CD14-positive monocyte (primary cell): ENCODE results near the gene ISCA2. TPM values are rescaled to one million over a fixed set of nuclear protein-coding genes. Genes with fewer than 3 reads are reported as not detected.

Experiments used
- DNase-seq, 3 donors: peaks; one replicate each; pipeline ENCODE4 v3.0.0-alpha.2; 2011 to 2022
- H2AFZ ChIP-seq: 2 replicates; pipeline ENCODE4 v1.6.0; 2012; ENCODE audit warnings: mild to moderate bottlenecking, low read depth, low read length, inconsistent platforms; ENCODE audit not compliant: insufficient read depth, poor library complexity, severe bottlenecking
- H3K27ac ChIP-seq, 2 donors: 1 replicate in 1 of 2; 2 replicates in 1 of 2; pipeline ENCODE4 v1.5.1; 2012 to 2013; ENCODE audit warnings: low read length in 2 of 2, control low read depth in 1 of 2, inconsistent platforms in 1 of 2, low read depth in 1 of 2, mild to moderate bottlenecking in 1 of 2
- H3K27me3 ChIP-seq, 2 donors: one replicate each; pipeline versions ENCODE4 v1.6.0 to v1.6.1; 2011 to 2013; ENCODE audit warnings: low read length in 2 of 2; ENCODE audit not compliant: control insufficient read depth in 2 of 2, insufficient read depth in 2 of 2
- H3K36me3 ChIP-seq, 2 donors: replicated peaks in 1 of 2; 1 replicate in 1 of 2; 2 replicates in 1 of 2; pipeline versions ENCODE4 v1.5.1 to v1.6.1; 2012 to 2013; ENCODE audit warnings: low read length in 2 of 2, control low read depth in 1 of 2, inconsistent platforms in 1 of 2, mild to moderate bottlenecking in 1 of 2; ENCODE audit not compliant: insufficient read depth in 2 of 2, control insufficient read depth in 1 of 2
- H3K4me1 ChIP-seq, 2 donors: 1 replicate in 1 of 2; 2 replicates in 1 of 2; pipeline versions ENCODE4 v1.5.1 to v1.6.1; 2012 to 2013; ENCODE audit warnings: low read length in 2 of 2, control low read depth in 1 of 2, inconsistent platforms in 1 of 2, mild to moderate bottlenecking in 1 of 2, moderate library complexity in 1 of 2; ENCODE audit not compliant: insufficient read depth in 2 of 2, control insufficient read depth in 1 of 2
- H3K4me2 ChIP-seq: replicated peaks from 2 replicates; pipeline ENCODE3; 2012; ENCODE audit warnings: low read length, moderate library complexity, mild to moderate bottlenecking; ENCODE audit not compliant: poor library complexity, severe bottlenecking; ENCODE audit errors: extremely low read depth
- H3K4me3 ChIP-seq, 3 experiments: fragments of 200-600 bp in 1 of 3; sonication (generic) in 1 of 3; replicated peaks in 1 of 3; 1 replicate in 2 of 3; 2 replicates in 1 of 3; pipeline ENCODE4 v1.5.1; 2011 to 2013; ENCODE audit warnings: low read length in 3 of 3, mild to moderate bottlenecking in 3 of 3, control low read depth in 2 of 3, low read depth in 2 of 3, inconsistent platforms in 1 of 3, moderate library complexity in 1 of 3
- H3K79me2 ChIP-seq: 2 replicates; pipeline ENCODE4 v1.6.0; 2012; ENCODE audit warnings: mild to moderate bottlenecking, control low read depth, inconsistent platforms, low read length, moderate library complexity; ENCODE audit not compliant: insufficient read depth
- H3K9ac ChIP-seq: 2 replicates; pipeline ENCODE4 v1.6.0; 2017; ENCODE audit warnings: low read length, mild to moderate bottlenecking; ENCODE audit not compliant: insufficient read depth, poor library complexity, severe bottlenecking
- H3K9me3 ChIP-seq, 2 donors: replicated peaks in 1 of 2; 1 replicate in 1 of 2; 2 replicates in 1 of 2; pipeline versions ENCODE4 v1.5.1 to v1.6.1; 2012 to 2013; ENCODE audit warnings: low read length in 2 of 2, control low read depth in 1 of 2; ENCODE audit not compliant: control insufficient read depth in 1 of 2, insufficient read depth in 1 of 2
- H4K20me1 ChIP-seq: 2 replicates; pipeline ENCODE4 v1.6.0; 2012; ENCODE audit warnings: mild to moderate bottlenecking, low read length, control low read depth, moderate library complexity; ENCODE audit not compliant: insufficient read depth
- H3K27ac Mint-ChIP-seq, 7 donors: one replicate each; pipeline ENCODE4 v1.8.0; 2020; ENCODE audit warnings: mild to moderate bottlenecking in 7 of 7, mixed read lengths in 7 of 7, moderate library complexity in 6 of 7, inconsistent platforms in 2 of 7
- H3K27me3 Mint-ChIP-seq, 3 donors: one replicate each; pipeline ENCODE4 v1.8.0; 2021 to 2022; ENCODE audit warnings: low read depth in 3 of 3, mild to moderate bottlenecking in 3 of 3, mixed read lengths in 3 of 3, moderate library complexity in 3 of 3, inconsistent platforms in 1 of 3
- H3K36me3 Mint-ChIP-seq, 2 donors: one replicate each; pipeline ENCODE4 v1.8.0; 2020; ENCODE audit warnings: mixed read lengths in 2 of 2, inconsistent platforms in 1 of 2, mild to moderate bottlenecking in 1 of 2
- H3K4me1 Mint-ChIP-seq: one replicate; pipeline ENCODE4 v1.8.0; 2020; ENCODE audit warnings: mild to moderate bottlenecking, mixed read lengths
- H3K4me3 Mint-ChIP-seq, 2 donors: one replicate each; pipeline ENCODE4 v1.8.0; 2020; ENCODE audit warnings: mild to moderate bottlenecking in 2 of 2, mixed read lengths in 2 of 2, moderate library complexity in 1 of 2
- H3K9me3 Mint-ChIP-seq, 7 donors: one replicate each; pipeline ENCODE4 v1.8.0; 2020 to 2022; ENCODE audit warnings: mixed read lengths in 7 of 7, mild to moderate bottlenecking in 6 of 7, moderate library complexity in 6 of 7, inconsistent platforms in 2 of 7
- WGBS: methylation state at CpG from one replicate; pipeline ENCODE4 v1.1.5; 2013; ENCODE audit warnings: missing lambda C conversion rate; ENCODE audit not compliant: insufficient coverage; 5-methylcytosine and 5-hydroxymethylcytosine counted together
- intact Hi-C, 2 donors: fragments of 100-400 bp; cut with micrococcal nuclease; formaldehyde crosslinking; loops; one replicate each; pipeline versions ENCODE4 v1.15.0 to v1.15.1; 2023
- polyA plus RNA-seq, 3 donors: library from polyadenylated mRNA; depleted of rRNA in 1 of 3; unstranded in 2 of 3; stranded (reverse) in 1 of 3; fragments of 300-500 nt in 2 of 3; fragments of >200 nt in 1 of 3; fragmentation: Illumina TruSeq in 2 of 3; gene quantifications; 1 replicate in 2 of 3; 2 replicates in 1 of 3; pipeline ENCODE4 v1.2.3, GENCODE V29; 2012 to 2021
- TF ChIP-seq, protein P1 (sequence below): fragments of 200-600 bp; IDR thresholded peaks from one replicate; pipeline ENCODE4 v1.8.0; 2022; ENCODE audit warnings: antibody characterized with exemption, mild to moderate bottlenecking

The ISCA2 gene
- polyA plus RNA-seq, 3 donors: 6.1 to 61.7 (median 55.9) TPM

DNA sequence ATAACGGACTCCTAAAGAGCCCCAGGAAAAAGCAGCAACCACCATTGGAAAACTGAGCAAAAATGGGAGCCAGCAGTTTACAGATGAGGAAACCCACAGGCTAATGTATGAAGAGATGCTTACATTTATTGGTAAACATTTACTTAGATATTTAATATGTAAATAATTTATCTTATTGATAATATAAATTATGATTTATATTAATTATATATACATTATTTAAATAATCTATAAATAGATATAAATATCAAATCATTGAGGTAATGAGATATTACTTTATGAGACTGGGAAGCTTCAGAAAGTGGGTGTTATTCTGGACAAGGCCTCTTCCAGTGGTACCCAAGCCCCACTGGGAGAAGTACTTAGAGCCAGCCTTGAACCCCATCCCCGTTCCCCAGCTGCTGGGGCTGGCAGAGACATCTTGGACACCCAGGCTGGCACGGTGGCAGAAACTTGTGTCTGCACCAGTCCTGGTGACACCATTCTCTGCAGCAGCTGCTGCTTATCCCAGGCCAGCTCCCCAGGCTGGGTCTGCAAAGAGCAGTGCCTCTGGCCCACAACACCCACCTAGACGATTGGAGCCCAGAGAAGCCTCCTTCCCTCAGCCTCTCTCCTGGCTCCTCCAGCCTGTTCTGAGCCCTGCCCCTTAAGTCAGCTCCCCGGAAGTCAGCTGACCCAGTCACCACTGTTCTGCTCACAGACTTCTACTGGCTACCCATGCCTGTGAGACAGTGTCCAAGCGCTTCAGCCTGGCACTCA, 25.9 kb downstream of the ISCA2 start:
- no peaks in the 10 kb centered on the region for H3K27me3 ChIP-seq
- no peak for DNase-seq
- Mint-ChIP-seq H3K9me3 (no peaks in the 10 kb centered on the region), H3K27me3 (peaks cover 3 to 8% (median 4%) of the 10 kb centered on the region in 3 donors), H3K36me3 (no peaks in the 10 kb centered on the region), H3K27ac (peak overlapping the region in 1 of 7 donors; percentile 60), H3K4me1 (peaks cover 15% of the 10 kb centered on the region), H3K4me3 (no peak overlapping the region)
- peaks cover 12 to 14% of the 10 kb centered on the region in 2 donors for H3K4me1 ChIP-seq
- H3K9me3 ChIP-seq: no peaks in the 10 kb centered on the region
- no peak overlapping the region for H3K27ac ChIP-seq
- H4K20me1 ChIP-seq: no peaks in the 10 kb centered on the region
- H2AFZ ChIP-seq: no peak overlapping the region
- no peak overlapping the region for H3K4me3 ChIP-seq
- intact Hi-C loops: no loop called here
- no peaks in the 10 kb centered on the region for H3K36me3 ChIP-seq
- TF ChIP-seq, protein P1, sequence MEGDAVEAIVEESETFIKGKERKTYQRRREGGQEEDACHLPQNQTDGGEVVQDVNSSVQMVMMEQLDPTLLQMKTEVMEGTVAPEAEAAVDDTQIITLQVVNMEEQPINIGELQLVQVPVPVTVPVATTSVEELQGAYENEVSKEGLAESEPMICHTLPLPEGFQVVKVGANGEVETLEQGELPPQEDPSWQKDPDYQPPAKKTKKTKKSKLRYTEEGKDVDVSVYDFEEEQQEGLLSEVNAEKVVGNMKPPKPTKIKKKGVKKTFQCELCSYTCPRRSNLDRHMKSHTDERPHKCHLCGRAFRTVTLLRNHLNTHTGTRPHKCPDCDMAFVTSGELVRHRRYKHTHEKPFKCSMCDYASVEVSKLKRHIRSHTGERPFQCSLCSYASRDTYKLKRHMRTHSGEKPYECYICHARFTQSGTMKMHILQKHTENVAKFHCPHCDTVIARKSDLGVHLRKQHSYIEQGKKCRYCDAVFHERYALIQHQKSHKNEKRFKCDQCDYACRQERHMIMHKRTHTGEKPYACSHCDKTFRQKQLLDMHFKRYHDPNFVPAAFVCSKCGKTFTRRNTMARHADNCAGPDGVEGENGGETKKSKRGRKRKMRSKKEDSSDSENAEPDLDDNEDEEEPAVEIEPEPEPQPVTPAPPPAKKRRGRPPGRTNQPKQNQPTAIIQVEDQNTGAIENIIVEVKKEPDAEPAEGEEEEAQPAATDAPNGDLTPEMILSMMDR: no peak
- no peak overlapping the region for H3K4me2 ChIP-seq
- 93% methylated on average over 5 of the region's 6 CpGs for WGBS
- no peaks in the 10 kb centered on the region for H3K79me2 ChIP-seq
- no peak overlapping the region for H3K9ac ChIP-seq

DNA sequence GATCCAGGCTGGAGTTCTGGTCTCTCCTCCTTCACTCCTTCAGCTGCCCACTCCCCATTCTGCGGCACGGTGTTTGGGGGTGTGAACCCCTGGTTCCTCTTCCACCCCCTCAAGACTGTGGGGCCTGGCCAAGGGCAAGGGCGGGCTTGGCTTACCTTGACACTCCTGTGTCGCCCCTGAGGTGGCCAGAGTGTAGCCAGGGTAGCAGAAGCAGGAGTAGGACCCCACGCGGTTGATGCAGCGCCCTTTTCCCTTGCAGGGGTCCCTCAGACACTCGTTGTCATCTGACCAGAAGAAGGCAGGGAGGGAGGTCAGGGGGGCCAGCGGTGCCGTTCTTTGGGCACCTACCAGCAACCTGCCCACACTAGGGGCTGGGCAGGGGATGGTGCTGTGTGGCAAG, 28.2 kb downstream of the ISCA2 start:
- H3K36me3 Mint-ChIP-seq: no peaks in the 10 kb centered on the region
- H3K27me3 ChIP-seq: no peaks in the 10 kb centered on the region
- H3K36me3 ChIP-seq: no peaks in the 10 kb centered on the region
- intact Hi-C loops: no loop called here
- 86% methylated on average over 5 of the region's 10 CpGs for WGBS
- no peak overlapping the region for H3K27ac Mint-ChIP-seq
- no peak for DNase-seq
- H4K20me1 ChIP-seq: no peaks in the 10 kb centered on the region
- peaks cover 9% of the 10 kb centered on the region for H3K4me1 Mint-ChIP-seq
- no peaks in the 10 kb centered on the region for H3K9me3 Mint-ChIP-seq
- peaks cover 4 to 13% (median 8%) of the 10 kb centered on the region in 3 donors for H3K27me3 Mint-ChIP-seq
- no peaks in the 10 kb centered on the region for H3K79me2 ChIP-seq
- H3K4me3 ChIP-seq: no peak overlapping the region
- no peaks in the 10 kb centered on the region for H3K9me3 ChIP-seq
- H3K4me2 ChIP-seq: no peak overlapping the region
- no peaks in the 10 kb centered on the region for H3K4me1 ChIP-seq
- H2AFZ ChIP-seq: no peak overlapping the region
- H3K4me3 Mint-ChIP-seq: no peak overlapping the region
- TF ChIP-seq, protein P1: no peak
- H3K27ac ChIP-seq: no peak overlapping the region
- H3K9ac ChIP-seq: no peak overlapping the region
